Uterus (tissue), 4 donors: Measurements from ENCODE around the gene GALNT11. TPM values are rescaled to one million over a fixed set of nuclear protein-coding genes. Genes with fewer than 3 reads are reported as not detected.
"Not testable (repeated sequence)": the region's sequence is repeated elsewhere in the genome, so short reads cannot be mapped to it uniquely, and the experiment has no call there.

ENCODE experiments used
- DNase-seq, 2 donors: peaks; one replicate each; pipeline ENCODE4 v3.0.0-alpha.2; 2019 to 2020
- H3K27ac ChIP-seq, 2 donors: fragments of 200-600 bp; sonication (generic); 1 replicate in 1 of 2; 2 replicates in 1 of 2; pipeline ENCODE4 v1.5.1; 2016 to 2018
- H3K27me3 ChIP-seq, 2 donors: fragments of 200-600 bp; sonication (generic); one replicate each; pipeline ENCODE4 v1.5.1; 2018 to 2019; ENCODE audit warnings: control low read depth in 1 of 2
- H3K36me3 ChIP-seq, 2 donors: fragments of 200-600 bp; sonication (generic); one replicate each; pipeline ENCODE4 v1.5.1; 2019; ENCODE audit warnings: control low read depth in 1 of 2
- H3K4me1 ChIP-seq, 2 donors: fragments of 200-600 bp; sonication (generic); one replicate each; pipeline ENCODE4 v1.5.1; 2018 to 2019; ENCODE audit warnings: control low read depth in 1 of 2
- H3K4me3 ChIP-seq, 2 donors: fragments of 200-600 bp; sonication (generic); 1 replicate in 1 of 2; 2 replicates in 1 of 2; pipeline ENCODE4 v1.5.1; 2018 to 2019; ENCODE audit warnings: mild to moderate bottlenecking in 1 of 2
- H3K9me3 ChIP-seq, 2 donors: fragments of 200-600 bp; sonication (generic); one replicate each; pipeline ENCODE4 v1.5.1; 2019; ENCODE audit warnings: control low read depth in 1 of 2
- POLR2A ChIP-seq, 2 donors: fragments of 450-650 bp; IDR thresholded peaks; one replicate each; pipeline ENCODE4 v1.6.1; 2016; ENCODE audit warnings: antibody characterized with exemption in 2 of 2, mild to moderate bottlenecking in 1 of 2, moderate library complexity in 1 of 2
- intact Hi-C: fragments of 100-400 bp; cut with DNase I; formaldehyde crosslinking; loops from one replicate; pipeline ENCODE4 v1.15.1; 2023; ENCODE audit warnings: low total_unique reads
- total RNA-seq, 4 donors: library from RNA; depleted of rRNA in 3 of 4; stranded (reverse); fragments of >200 nt in 3 of 4; gene quantifications; one replicate each; pipeline versions ENCODE4 v1.1.0 to v1.2.4, GENCODE V29; 2014 to 2023
- TF ChIP-seq, protein P1 (sequence below), 4 experiments: fragments of 200-600 bp in 2 of 4; fragments of 450-650 bp in 2 of 4; sonication (generic) in 2 of 4; IDR thresholded peaks; one replicate each; pipeline ENCODE4 v1.5.1; 2016 to 2019; ENCODE audit warnings: antibody characterized with exemption in 4 of 4, mild to moderate bottlenecking in 2 of 4, moderate library complexity in 1 of 4
- donor health status: DM: yes; HTN: yes; CAD: no.

Gene GALNT11
- total RNA-seq, 4 donors from 2014 or later: 30.3 to 91.9 (median 34.4) TPM

- no peaks in the 10 kb centered on the region for H3K4me1 ChIP-seq
- H3K27ac ChIP-seq: no peak overlapping the region
- DNase-seq: no peak
- TF ChIP-seq, protein P1, sequence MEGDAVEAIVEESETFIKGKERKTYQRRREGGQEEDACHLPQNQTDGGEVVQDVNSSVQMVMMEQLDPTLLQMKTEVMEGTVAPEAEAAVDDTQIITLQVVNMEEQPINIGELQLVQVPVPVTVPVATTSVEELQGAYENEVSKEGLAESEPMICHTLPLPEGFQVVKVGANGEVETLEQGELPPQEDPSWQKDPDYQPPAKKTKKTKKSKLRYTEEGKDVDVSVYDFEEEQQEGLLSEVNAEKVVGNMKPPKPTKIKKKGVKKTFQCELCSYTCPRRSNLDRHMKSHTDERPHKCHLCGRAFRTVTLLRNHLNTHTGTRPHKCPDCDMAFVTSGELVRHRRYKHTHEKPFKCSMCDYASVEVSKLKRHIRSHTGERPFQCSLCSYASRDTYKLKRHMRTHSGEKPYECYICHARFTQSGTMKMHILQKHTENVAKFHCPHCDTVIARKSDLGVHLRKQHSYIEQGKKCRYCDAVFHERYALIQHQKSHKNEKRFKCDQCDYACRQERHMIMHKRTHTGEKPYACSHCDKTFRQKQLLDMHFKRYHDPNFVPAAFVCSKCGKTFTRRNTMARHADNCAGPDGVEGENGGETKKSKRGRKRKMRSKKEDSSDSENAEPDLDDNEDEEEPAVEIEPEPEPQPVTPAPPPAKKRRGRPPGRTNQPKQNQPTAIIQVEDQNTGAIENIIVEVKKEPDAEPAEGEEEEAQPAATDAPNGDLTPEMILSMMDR (IDR thresholded peaks at IDR 0.05): no peak
- no peak for TF ChIP-seq POLR2A (IDR thresholded peaks at IDR 0.05)
- H3K36me3 ChIP-seq: no peaks in the 10 kb centered on the region
- no peaks in the 10 kb centered on the region for H3K27me3 ChIP-seq
- no peaks in the 10 kb centered on the region for H3K9me3 ChIP-seq
- intact Hi-C loops: no loop called here
- no peak overlapping the region for H3K4me3 ChIP-seq
These were observed 31.3 kb downstream of the GALNT11 start for GRCh38 chr7:152056621-152057274.

- Histone ChIP-seq H3K9me3 (no peaks in the 10 kb centered on the region), H3K27me3 (no peaks in the 10 kb centered on the region), H3K4me1 (no peaks in the 10 kb centered on the region), H3K36me3 (no peaks in the 10 kb centered on the region), H3K27ac (no peak overlapping the region), H3K4me3 (no peak overlapping the region)
- intact Hi-C loops: no loop called here
- TF ChIP-seq, protein P1 (IDR thresholded peaks at IDR 0.05): no peak
- no peak for TF ChIP-seq POLR2A (IDR thresholded peaks at IDR 0.05)
- DNase-seq: no peak
These were observed 33.8 kb downstream of the GALNT11 start for GRCh38 chr7:152059311-152059710.

- intact Hi-C loops, H3K27me3 ChIP-seq, H3K4me1 ChIP-seq, H3K27ac ChIP-seq, H3K9me3 ChIP-seq, H3K4me3 ChIP-seq, H3K36me3 ChIP-seq, DNase-seq: not testable (repeated sequence)
These were observed 35.6 kb downstream of the GALNT11 start for GRCh38 chr7:152061086-152061485.

DNA sequence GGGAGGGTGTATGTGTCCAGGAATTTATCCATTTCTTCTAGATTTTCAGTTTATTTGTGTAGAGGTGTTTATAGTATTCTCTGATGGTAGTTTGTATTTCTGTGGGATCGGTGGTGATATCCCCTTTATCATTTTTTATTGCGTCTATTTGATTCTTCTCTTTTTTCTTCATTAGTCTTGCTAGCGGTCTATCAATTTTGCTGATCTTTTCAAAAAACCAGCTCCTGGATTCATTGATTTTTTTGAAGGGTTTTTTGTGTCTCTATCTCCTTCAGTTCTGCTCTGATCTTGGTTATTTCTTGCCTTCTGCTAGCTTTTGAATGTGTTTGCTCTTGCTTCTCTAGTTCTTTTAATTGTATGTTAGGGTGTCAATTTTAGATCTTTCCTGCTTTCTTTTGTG is 37.7 kb downstream of the GALNT11 start:
- H3K4me3 ChIP-seq, intact Hi-C loops: not testable (repeated sequence)

GRCh38 chr7:152063821-152064220 is 38.3 kb downstream of the GALNT11 start:
- H3K36me3 ChIP-seq, intact Hi-C loops, H3K9me3 ChIP-seq, DNase-seq, H3K4me1 ChIP-seq, H3K27ac ChIP-seq, H3K27me3 ChIP-seq, H3K4me3 ChIP-seq: not testable (repeated sequence)

More for the DNA sequence above, 37.7 kb downstream of the GALNT11 start:
- not testable (repeated sequence) for H3K27ac ChIP-seq, H3K9me3 ChIP-seq, H3K4me1 ChIP-seq, DNase-seq, H3K36me3 ChIP-seq, H3K27me3 ChIP-seq

GRCh38 chr7:152065800-152066344 is 40.4 kb downstream of the GALNT11 start:
- DNase-seq, H3K27me3 ChIP-seq, H3K9me3 ChIP-seq, H3K36me3 ChIP-seq, H3K27ac ChIP-seq, intact Hi-C loops, H3K4me3 ChIP-seq, H3K4me1 ChIP-seq: not testable (repeated sequence)

- no peak for DNase-seq
- intact Hi-C loops: no loop called here
- Histone ChIP-seq H3K4me1 (no peaks in the 10 kb centered on the region), H3K36me3 (no peaks in the 10 kb centered on the region), H3K27me3 (no peaks in the 10 kb centered on the region), H3K27ac (no peak overlapping the region), H3K9me3 (no peaks in the 10 kb centered on the region), H3K4me3 (no peak overlapping the region)
- no peak for TF ChIP-seq POLR2A (IDR thresholded peaks at IDR 0.05)
- TF ChIP-seq, protein P1 (IDR thresholded peaks at IDR 0.05): no peak
These were observed 46.9 kb downstream of the GALNT11 start for GRCh38 chr7:152072421-152072820.
